KOPT-K1 (cell line): Measurements from ENCODE around the gene EGFLAM.

Source experiments
- H3K27ac ChIP-seq: fragments of 200-600 bp; sonication (generic); 2 replicates; pipeline ENCODE4 v1.5.1; 2016; ENCODE audit warnings: antibody characterized with exemption, mild to moderate bottlenecking, low read depth, low read length; ENCODE audit not compliant: poor library complexity, severe bottlenecking
- H3K36me3 ChIP-seq: fragments of 200-600 bp; sonication (generic); 2 replicates; pipeline ENCODE4 v1.5.1; 2017; ENCODE audit warnings: antibody characterized with exemption, mild to moderate bottlenecking, low read length, moderate library complexity; ENCODE audit not compliant: insufficient read depth
- H3K9me3 ChIP-seq: fragments of 200-600 bp; sonication (generic); 2 replicates; pipeline ENCODE4 v1.5.1; 2017; ENCODE audit warnings: antibody characterized with exemption, low read length, mild to moderate bottlenecking; ENCODE audit not compliant: insufficient read depth, poor library complexity, severe bottlenecking

EGFLAM gene

GRCh38 chr5:38253759-38254158, 4.6 kb upstream of the EGFLAM start:
- Histone ChIP-seq H3K27ac (no peak overlapping the region), H3K9me3 (peaks cover 12% of the 10 kb centered on the region), H3K36me3 (no peaks in the 10 kb centered on the region)

GRCh38 chr5:38257308-38258041, 884 bp upstream of the EGFLAM start:
- H3K27ac ChIP-seq: no peak overlapping the region
- H3K9me3 ChIP-seq: peaks cover 17% of the 10 kb centered on the region
- H3K36me3 ChIP-seq: no peaks in the 10 kb centered on the region

GRCh38 chr5:38258042-38258318, 379 bp upstream of the EGFLAM start:
- H3K9me3 ChIP-seq: peaks cover 17% of the 10 kb centered on the region
- no peaks in the 10 kb centered on the region for H3K36me3 ChIP-seq
- no peak overlapping the region for H3K27ac ChIP-seq

- Histone ChIP-seq H3K9me3 (peaks cover 12% of the 10 kb centered on the region), H3K36me3 (no peaks in the 10 kb centered on the region), H3K27ac (no peak overlapping the region)
Observed at GRCh38 chr5:38259062-38259808, 876 bp downstream of the EGFLAM start.

- no peaks in the 10 kb centered on the region for H3K36me3 ChIP-seq
- H3K27ac ChIP-seq: no peak overlapping the region
- H3K9me3 ChIP-seq: peaks cover 12% of the 10 kb centered on the region
Observed at GRCh38 chr5:38259809-38260160, 1.4 kb downstream of the EGFLAM start.

- Histone ChIP-seq H3K36me3 (no peaks in the 10 kb centered on the region), H3K9me3 (peaks cover 3% of the 10 kb centered on the region), H3K27ac (no peak overlapping the region)
Observed at GRCh38 chr5:38263983-38264382, 5.6 kb downstream of the EGFLAM start.

GRCh38 chr5:38265546-38266179, 7.3 kb downstream of the EGFLAM start:
- no peaks in the 10 kb centered on the region for H3K36me3 ChIP-seq
- H3K9me3 ChIP-seq: no peaks in the 10 kb centered on the region
- H3K27ac ChIP-seq: no peak overlapping the region

GRCh38 chr5:38267372-38267771, 9.0 kb downstream of the EGFLAM start:
- Histone ChIP-seq H3K36me3 (no peaks in the 10 kb centered on the region), H3K9me3 (no peaks in the 10 kb centered on the region), H3K27ac (no peak overlapping the region)

GRCh38 chr5:38273626-38274025, 15.3 kb downstream of the EGFLAM start:
- no peak overlapping the region for H3K27ac ChIP-seq
- peaks cover 16% of the 10 kb centered on the region for H3K9me3 ChIP-seq
- H3K36me3 ChIP-seq: no peaks in the 10 kb centered on the region

- Histone ChIP-seq H3K9me3 (peaks cover 16% of the 10 kb centered on the region), H3K36me3 (no peaks in the 10 kb centered on the region), H3K27ac (no peak overlapping the region)
Observed at GRCh38 chr5:38274370-38274769, 16.0 kb downstream of the EGFLAM start.

- H3K9me3 ChIP-seq: no peaks in the 10 kb centered on the region
- no peaks in the 10 kb centered on the region for H3K36me3 ChIP-seq
- no peak overlapping the region for H3K27ac ChIP-seq
Observed at GRCh38 chr5:38284384-38284783, 26.0 kb downstream of the EGFLAM start.

GRCh38 chr5:38285226-38285625, 26.9 kb downstream of the EGFLAM start:
- Histone ChIP-seq H3K36me3 (no peaks in the 10 kb centered on the region), H3K27ac (no peak overlapping the region), H3K9me3 (no peaks in the 10 kb centered on the region)

GRCh38 chr5:38286002-38286401, 27.6 kb downstream of the EGFLAM start:
- H3K27ac ChIP-seq: no peak overlapping the region
- no peaks in the 10 kb centered on the region for H3K36me3 ChIP-seq
- H3K9me3 ChIP-seq: no peaks in the 10 kb centered on the region

- no peaks in the 10 kb centered on the region for H3K9me3 ChIP-seq
- no peaks in the 10 kb centered on the region for H3K36me3 ChIP-seq
- H3K27ac ChIP-seq: no peak overlapping the region
Observed at GRCh38 chr5:38287124-38287523, 28.8 kb downstream of the EGFLAM start.

GRCh38 chr5:38289457-38289856, 31.1 kb downstream of the EGFLAM start:
- no peaks in the 10 kb centered on the region for H3K9me3 ChIP-seq
- no peaks in the 10 kb centered on the region for H3K36me3 ChIP-seq
- no peak overlapping the region for H3K27ac ChIP-seq
